HG02763 (cell line): Measurements from ENCODE around the gene ZNF366.

ENCODE experiments used
- ATAC-seq: cut with Tn5 transposase; IDR thresholded peaks from one replicate; pipeline ENCODE4 v1.9.1; 2021; ENCODE audit warnings: mild to moderate bottlenecking, moderate library complexity; ENCODE audit not compliant: unreplicated experiment

The ZNF366 gene

DNA sequence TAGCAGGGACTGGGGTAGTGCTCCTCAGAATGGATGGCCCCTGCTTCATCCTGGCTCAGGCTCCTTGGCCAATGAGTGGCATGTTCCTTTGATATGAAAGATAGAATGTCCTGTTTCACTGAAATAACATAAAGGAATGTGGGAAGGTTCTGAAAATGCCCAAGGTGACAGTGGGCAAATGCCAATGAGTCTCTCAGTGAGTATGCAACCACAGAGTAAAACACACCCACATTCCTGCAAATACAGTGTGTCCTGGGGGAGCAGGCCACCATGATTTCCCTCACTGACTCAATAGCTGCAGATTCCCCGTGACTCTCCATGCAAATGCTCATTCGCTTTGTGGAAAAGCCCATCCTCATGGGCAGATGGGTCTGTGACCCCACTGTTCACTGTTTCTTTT, 36.4 kb downstream of the ZNF366 start:
- no peak for ATAC-seq

GRCh38 chr5:72468606-72469005, 38.6 kb downstream of the ZNF366 start:
- no peak for ATAC-seq

DNA sequence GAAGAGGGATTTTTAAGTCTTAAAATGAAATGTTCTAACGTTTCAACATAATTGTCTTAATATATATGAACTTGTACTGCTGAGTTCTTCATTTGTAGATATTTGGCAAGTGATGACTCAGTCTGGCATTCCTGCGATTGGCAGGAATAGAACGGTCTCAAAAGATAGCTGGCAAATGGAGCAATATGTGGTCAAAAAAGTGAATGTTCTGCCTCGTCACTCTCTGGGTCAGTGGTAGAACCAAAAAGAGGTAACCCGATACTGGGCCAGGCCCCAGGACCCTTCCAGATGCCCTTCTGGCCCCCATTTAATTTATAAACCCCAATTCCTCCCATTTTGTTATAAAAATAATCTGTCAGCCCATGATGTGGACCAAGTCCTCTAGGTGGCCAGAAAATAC, 39.2 kb downstream of the ZNF366 start:
- no peak for ATAC-seq

GRCh38 chr5:72467461-72467860, 39.7 kb downstream of the ZNF366 start:
- ATAC-seq, result no peak

- peak; percentile 77 for ATAC-seq
Observed at GRCh38 chr5:72465601-72466563, 41.3 kb downstream of the ZNF366 start.

GRCh38 chr5:72465066-72465465, 42.1 kb downstream of the ZNF366 start:
- ATAC-seq, result peak; percentile 35

DNA sequence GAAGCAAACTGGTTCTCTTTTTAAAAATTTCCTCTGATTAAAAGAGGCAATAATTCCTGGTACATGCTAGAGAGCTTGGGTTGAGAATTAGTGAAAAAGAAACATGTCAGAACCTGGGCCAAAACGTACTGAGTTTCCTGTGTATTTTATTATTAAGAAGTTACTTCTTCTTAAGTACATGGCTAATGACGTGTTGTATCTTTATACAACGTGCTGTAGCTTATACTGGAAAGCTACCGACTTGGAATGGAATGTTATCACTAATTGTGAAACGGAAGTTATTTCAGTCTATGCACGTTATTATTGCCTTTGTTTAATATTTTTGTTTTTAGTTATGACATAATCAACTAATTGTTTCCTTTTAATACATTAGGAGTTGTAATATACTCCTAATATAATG, 43.1 kb downstream of the ZNF366 start:
- ATAC-seq, result no peak

DNA sequence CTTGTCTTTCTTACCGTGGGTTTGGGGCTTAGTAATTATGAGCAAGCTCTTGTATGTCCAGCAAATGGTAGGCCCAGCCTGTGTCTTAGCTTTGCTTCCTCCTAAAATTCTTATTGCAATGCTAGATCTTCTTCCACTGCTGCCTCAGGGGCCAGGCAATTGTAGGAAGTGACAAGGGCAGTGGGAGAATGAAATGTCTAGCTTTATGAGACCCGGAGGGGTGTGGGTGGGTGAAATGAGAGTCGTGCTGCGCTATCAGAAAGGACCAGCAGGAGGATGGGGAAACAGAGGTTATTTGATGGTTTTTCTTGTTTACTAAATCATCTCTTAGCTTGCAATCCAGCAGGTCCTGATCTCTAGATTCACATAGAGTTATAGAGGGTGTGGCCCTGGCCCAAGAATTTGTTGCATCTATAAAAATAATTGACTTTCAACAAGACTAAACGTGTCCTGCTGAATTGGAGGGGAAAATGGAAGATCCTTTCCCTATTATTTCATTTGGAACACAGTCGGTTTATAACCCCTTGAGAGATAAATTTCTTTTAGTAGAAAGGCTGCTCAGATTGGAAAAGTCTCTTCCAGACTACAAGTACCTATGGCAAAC, 43.7 kb downstream of the ZNF366 start:
- no peak for ATAC-seq

DNA sequence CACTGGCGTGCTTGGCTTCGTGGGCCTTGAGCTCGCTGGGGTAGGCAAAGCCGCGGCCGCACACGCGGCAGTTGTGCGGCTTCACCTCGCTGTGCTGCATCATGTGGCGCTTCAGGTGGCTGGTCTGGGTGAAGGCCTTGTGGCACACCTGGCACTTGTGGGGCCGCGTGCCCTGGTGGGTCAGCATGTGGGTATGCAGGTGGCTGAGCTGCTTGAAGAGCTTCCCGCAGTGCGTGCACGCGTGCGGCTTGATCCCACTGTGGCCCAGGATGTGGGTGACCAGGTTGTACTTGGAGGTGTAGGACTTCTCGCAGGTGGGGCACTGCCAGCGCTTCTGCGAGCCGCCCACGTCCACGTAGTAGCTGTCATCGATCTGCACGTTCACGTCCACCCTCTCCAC, 46.8 kb downstream of the ZNF366 start:
- ATAC-seq, result no peak

GRCh38 chr5:72459913-72460312, 47.3 kb downstream of the ZNF366 start:
- ATAC-seq, result no peak

- ATAC-seq, result no peak
Observed at GRCh38 chr5:72459089-72459661, 48.0 kb downstream of the ZNF366 start.

- no peak for ATAC-seq
Observed at GRCh38 chr5:72458407-72458806, 48.8 kb downstream of the ZNF366 start.

DNA sequence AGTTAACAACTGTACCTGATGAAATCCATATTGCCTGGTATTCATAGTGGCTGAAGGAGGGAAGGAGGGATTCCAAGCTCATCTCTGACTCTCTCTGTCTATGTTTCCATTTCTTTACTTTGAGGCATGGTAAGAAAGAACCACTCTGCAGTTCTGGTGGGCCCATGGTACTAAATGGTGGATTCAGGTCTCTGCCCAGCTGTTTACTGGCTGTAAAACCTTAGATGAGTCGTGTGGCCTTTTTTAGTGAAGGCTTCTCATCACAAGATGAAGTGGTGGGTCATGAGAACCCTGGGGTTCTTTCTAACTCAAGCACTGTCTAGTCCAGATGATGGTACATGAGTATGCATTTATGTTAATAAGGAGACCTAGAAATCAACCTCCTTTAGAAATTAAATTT, 49.7 kb downstream of the ZNF366 start:
- no peak for ATAC-seq

GRCh38 chr5:72456391-72457074, 50.7 kb downstream of the ZNF366 start:
- no peak for ATAC-seq

- ATAC-seq, result no peak
Observed at GRCh38 chr5:72455476-72455875, 51.7 kb downstream of the ZNF366 start.

DNA sequence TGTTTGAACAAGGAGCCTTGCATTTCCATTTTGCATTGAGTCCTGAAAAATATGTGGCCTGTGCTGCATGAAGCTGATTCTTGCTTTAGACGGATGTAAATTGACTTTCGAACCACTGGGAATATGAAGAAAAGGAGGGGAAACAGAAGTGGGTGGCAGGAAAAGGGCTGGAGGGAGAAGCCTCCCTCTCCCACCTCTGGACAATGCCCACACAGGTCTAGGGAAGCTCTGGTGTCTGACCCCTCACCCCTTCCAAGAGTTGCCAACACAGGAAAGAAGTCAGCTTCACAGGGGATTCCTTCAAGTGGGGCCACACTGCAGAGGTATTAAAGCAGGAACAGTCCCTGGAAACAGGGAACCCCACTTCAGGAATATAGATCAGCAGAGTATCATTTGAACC, 52.2 kb downstream of the ZNF366 start:
- ATAC-seq, result no peak

DNA sequence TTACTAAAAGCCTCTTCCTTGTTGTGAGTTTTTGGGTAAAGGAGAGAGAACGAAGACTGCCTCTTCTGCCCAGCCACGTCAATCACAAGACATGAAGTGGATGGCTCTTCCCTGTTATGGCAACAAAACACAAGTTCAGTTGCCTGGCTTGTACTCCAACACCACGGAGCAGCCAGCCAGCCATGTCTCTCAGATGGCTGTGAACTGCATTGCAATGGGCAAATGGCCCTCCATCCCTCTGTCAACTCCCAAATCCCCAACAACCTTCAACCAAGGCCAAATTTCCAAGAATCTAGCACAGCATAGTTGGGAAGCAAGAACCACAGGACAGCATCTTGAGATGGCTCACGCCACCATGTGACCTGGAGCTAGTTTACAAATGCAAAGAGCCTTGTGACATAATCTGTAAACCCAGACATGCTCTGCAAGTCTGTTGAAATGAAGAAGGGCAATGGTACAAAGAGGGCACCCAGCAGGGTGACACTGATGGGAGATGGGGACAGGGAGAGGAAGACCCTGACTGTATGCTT, 53.9 kb downstream of the ZNF366 start:
- no peak for ATAC-seq

DNA sequence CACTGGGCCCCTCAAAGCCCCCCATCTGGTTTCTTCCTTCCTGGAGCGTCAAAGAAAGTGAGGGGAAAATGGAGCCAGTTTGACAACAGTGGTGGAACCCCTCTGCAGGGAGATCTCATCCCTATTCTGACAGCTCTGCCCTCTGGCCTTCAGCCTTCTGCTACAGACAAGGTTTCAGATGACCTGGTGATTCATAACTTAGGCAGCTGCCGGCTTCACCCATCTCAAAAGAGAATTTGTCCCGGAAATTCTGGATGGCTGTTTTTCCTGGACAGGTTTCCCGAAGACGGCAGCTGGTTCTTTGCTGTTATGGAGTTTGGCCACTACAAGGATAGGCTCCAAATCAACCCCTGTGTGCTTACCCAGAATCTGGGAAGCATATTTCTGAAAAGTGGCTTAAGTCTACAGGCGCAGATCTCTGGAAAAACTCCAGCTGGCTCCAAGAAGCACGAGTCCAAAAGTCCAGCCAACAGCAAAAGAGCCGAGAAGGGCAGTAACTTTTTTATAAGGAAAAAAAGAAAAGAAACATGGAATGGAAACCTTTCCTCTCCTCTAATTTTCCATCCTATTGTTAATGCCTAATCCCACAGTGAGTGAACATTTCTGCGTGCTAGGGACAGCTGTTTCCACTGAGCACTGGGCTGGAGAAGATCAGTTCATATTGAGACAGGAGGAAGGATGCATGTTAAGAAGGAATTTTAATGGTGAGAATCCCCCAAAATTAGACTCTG, 54.5 kb downstream of the ZNF366 start:
- ATAC-seq, result no peak

DNA sequence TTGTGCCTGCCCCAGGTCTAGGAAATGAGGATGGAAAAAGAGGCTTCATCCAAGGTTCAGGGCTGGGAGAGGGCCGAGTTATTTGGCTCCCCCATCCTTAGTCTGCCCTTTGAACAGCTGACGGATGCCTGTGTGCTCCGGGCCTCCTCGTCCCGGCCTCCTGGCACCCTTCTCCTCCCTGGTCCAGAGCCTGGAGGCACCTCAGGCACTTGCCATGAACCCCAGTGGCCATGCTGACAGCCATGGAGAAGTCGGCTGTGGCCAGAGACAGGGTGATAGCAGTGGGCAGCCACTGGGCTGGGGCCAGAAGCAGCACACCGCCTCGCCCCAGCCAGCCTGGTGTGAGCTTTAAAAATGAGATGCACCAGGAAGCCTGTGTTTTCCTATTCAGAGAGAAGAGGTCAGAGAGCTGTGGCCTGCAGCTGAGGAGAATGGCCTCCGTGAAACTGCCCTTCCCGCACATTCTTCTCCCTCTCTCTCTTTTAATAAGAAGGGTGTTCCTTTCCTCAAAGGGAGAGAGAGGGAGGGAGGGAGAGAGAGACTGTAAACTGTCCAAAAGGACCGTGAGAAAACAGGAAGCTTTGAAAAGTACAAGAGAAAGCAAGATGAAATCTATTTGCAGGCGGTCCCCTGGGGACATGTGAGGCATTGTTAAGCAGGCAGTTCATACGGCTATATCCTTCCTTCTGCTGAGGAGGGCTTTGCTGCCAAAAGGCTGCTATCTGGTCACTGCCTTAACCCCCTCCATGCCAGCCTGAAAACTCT, 55.3 kb downstream of the ZNF366 start:
- peak; percentile 89 for ATAC-seq

DNA sequence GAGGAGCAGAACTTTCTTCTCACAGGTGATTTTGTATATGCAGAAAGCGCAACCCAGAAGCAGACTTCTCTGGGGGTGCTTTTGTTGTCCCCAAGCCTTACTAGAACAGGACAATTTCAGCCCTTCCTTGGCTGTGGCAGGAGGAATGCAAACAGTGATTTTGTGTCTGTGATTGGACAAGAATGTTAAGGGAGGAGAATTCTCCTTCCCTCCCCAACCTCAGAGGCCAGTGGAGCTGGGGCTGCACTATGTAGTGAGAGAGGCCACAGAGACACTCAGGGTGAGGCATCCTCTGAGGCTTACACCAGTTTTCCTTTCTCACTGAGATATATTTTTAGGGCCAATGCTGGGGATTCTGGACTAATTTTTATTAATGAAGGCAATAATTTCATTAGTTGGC, 58.8 kb downstream of the ZNF366 start:
- no peak for ATAC-seq
